NCI-H524 treated with DMSO at 0.1 percent for 48 hours (cell line): Measurements from ENCODE around the gene CDC14A.

Experiments
- DNase-seq: peaks from one replicate; lab custom pipeline; 2025; lab: John Stamatoyannopoulos, UW

CDC14A gene

GRCh38 chr1:100538913-100539835 is 186.9 kb downstream of the CDC14A start:
- no peak for DNase-seq

- no peak for DNase-seq
These were observed 187.7 kb downstream of the CDC14A start for GRCh38 chr1:100539836-100540536.

GRCh38 chr1:100542285-100542684 is 190.0 kb downstream of the CDC14A start:
- DNase-seq: peak; percentile 78

GRCh38 chr1:100543640-100544039 is 191.3 kb downstream of the CDC14A start:
- no peak for DNase-seq

GRCh38 chr1:100544791-100545190 is 192.5 kb downstream of the CDC14A start:
- DNase-seq: no peak

GRCh38 chr1:100545855-100546254 is 193.5 kb downstream of the CDC14A start:
- DNase-seq: no peak

GRCh38 chr1:100552031-100552430 is 199.7 kb downstream of the CDC14A start:
- no peak for DNase-seq

GRCh38 chr1:100552922-100553321 is 200.6 kb downstream of the CDC14A start:
- DNase-seq: no peak

- no peak for DNase-seq
These were observed 203.9 kb downstream of the CDC14A start for GRCh38 chr1:100556181-100556580.

- DNase-seq: no peak
These were observed 204.8 kb downstream of the CDC14A start for GRCh38 chr1:100556925-100557605.

GRCh38 chr1:100557606-100557953 is 205.3 kb downstream of the CDC14A start:
- no peak for DNase-seq

GRCh38 chr1:100565533-100565932 is 213.2 kb downstream of the CDC14A start:
- DNase-seq: no peak

- no peak for DNase-seq
These were observed 213.8 kb downstream of the CDC14A start for GRCh38 chr1:100565937-100566699.

- no peak for DNase-seq
These were observed 214.8 kb downstream of the CDC14A start for GRCh38 chr1:100567062-100567461.
